HL-60 (cell line): Measurements from ENCODE around the gene OTOL1.

ENCODE experiments used
- DNase-seq, 2 experiments: peaks; one replicate each; pipeline ENCODE4 v3.0.0-alpha.2; 2010 to 2020; ENCODE audit warnings: low read depth in 1 of 2, low spot score in 1 of 2
- H3K27ac ChIP-seq: fragments of 250-450 bp; sonication (Bioruptor Pico); replicated peaks from 2 replicates; pipeline ENCODE4 v1.5.1; 2020; ENCODE audit warnings: mild to moderate bottlenecking, moderate library complexity
- H3K27me3 ChIP-seq: fragments of 250-450 bp; sonication (Bioruptor Pico); 2 replicates; pipeline ENCODE4 v1.5.1; 2021; ENCODE audit warnings: mild to moderate bottlenecking, moderate library complexity; ENCODE audit not compliant: insufficient read depth, poor library complexity, severe bottlenecking
- H3K4me3 ChIP-seq: replicated peaks from 2 replicates; pipeline ENCODE4 v1.5.1; 2011; ENCODE audit warnings: mild to moderate bottlenecking, control low read depth, low read length; ENCODE audit not compliant: insufficient read depth
- CTCF ChIP-seq: IDR thresholded peaks from one replicate; pipeline ENCODE4 v1.5.1; 2011; ENCODE audit warnings: low read length, control low read depth, inconsistent platforms; ENCODE audit not compliant: insufficient read depth
- GABPA ChIP-seq: IDR thresholded peaks from 2 replicates; pipeline ENCODE4 v1.6.1; 2012; ENCODE audit warnings: low read depth
- POLR2AphosphoS5 ChIP-seq: IDR thresholded peaks from 2 replicates; pipeline ENCODE4 v1.6.1; 2012; ENCODE audit warnings: low read depth
- REST ChIP-seq: IDR thresholded peaks from 2 replicates; pipeline ENCODE4 v1.6.1; 2012; ENCODE audit warnings: low read depth; ENCODE audit not compliant: insufficient replicate concordance
- SPI1 ChIP-seq: IDR thresholded peaks from 2 replicates; pipeline ENCODE4 v1.6.1; 2012; ENCODE audit warnings: low read depth, mild to moderate bottlenecking, borderline replicate concordance

Gene OTOL1

GRCh38 chr3:161523916-161524315 is 27.3 kb downstream of the OTOL1 start:
- no peak overlapping the region for H3K4me3 ChIP-seq
- DNase-seq = no peak
- TF ChIP-seq POLR2AphosphoS5 = no peak
- no peak for TF ChIP-seq GABPA
- no peak for TF ChIP-seq CTCF
- no peak for TF ChIP-seq SPI1
- TF ChIP-seq REST = no peak
- H3K27ac ChIP-seq = no peak overlapping the region
- no peaks in the 10 kb centered on the region for H3K27me3 ChIP-seq

- DNase-seq = no peak
- Histone ChIP-seq H3K27me3 (no peaks in the 10 kb centered on the region), H3K27ac (no peak overlapping the region), H3K4me3 (no peak overlapping the region)
- TF ChIP-seq CTCF (no peak), SPI1 (no peak)
Observed at GRCh38 chr3:161531930-161532329, 35.3 kb downstream of the OTOL1 start.

- H3K27ac ChIP-seq = no peak overlapping the region
- TF ChIP-seq REST (no peak), SPI1 (no peak), POLR2AphosphoS5 (no peak), CTCF (no peak), GABPA (no peak)
- no peak overlapping the region for H3K4me3 ChIP-seq
- H3K27me3 ChIP-seq = no peaks in the 10 kb centered on the region
- no peak for DNase-seq
Observed at GRCh38 chr3:161540594-161540993, 44.0 kb downstream of the OTOL1 start.

GRCh38 chr3:161545824-161546223 is 49.2 kb downstream of the OTOL1 start:
- no peak for DNase-seq
- H3K4me3 ChIP-seq = no peak overlapping the region
- no peak overlapping the region for H3K27ac ChIP-seq
- TF ChIP-seq GABPA (no peak), CTCF (no peak), POLR2AphosphoS5 (no peak), SPI1 (no peak), REST (no peak)
- no peaks in the 10 kb centered on the region for H3K27me3 ChIP-seq
